GM12873 (cell line): ENCODE measurements around the gene KCNIP4.

Experiments
- CTCF ChIP-seq: IDR thresholded peaks from 2 replicates; pipeline ENCODE4 v1.5.1; 2012; ENCODE audit warnings: low read depth, mild to moderate bottlenecking, moderate library complexity, low read length, control low read depth; ENCODE audit not compliant: insufficient read depth; ENCODE audit errors: missing control alignments

Gene KCNIP4

GRCh38 chr4:21374641-21375368 lies 573.8 kb downstream of the KCNIP4 start:
- no peak for TF ChIP-seq CTCF

- TF ChIP-seq CTCF = no peak
These were observed 581.0 kb downstream of the KCNIP4 start for GRCh38 chr4:21367567-21367966.

- TF ChIP-seq CTCF = no peak
These were observed 581.7 kb downstream of the KCNIP4 start for GRCh38 chr4:21366840-21367239.

GRCh38 chr4:21366312-21366711 lies 582.3 kb downstream of the KCNIP4 start:
- TF ChIP-seq CTCF = no peak

- no peak for TF ChIP-seq CTCF
These were observed 584.9 kb downstream of the KCNIP4 start for GRCh38 chr4:21363701-21364100.

- no peak for TF ChIP-seq CTCF
These were observed 601.4 kb downstream of the KCNIP4 start for GRCh38 chr4:21347142-21347541.

GRCh38 chr4:21327976-21328700 lies 620.4 kb downstream of the KCNIP4 start:
- TF ChIP-seq CTCF = no peak
